Activated CD8-positive, alpha-beta memory T cell treated with anti-CD3 and anti-CD28 coated beads, Interleukin-2, amount 10 ng/mL, durations not matched to agents 7 days and 5 days (primary cell): ENCODE results near the gene EIPR1. TPM values are rescaled to one million over a fixed set of nuclear protein-coding genes. Genes with fewer than 3 reads are reported as not detected.

Experiments used
- ATAC-seq: fragments of 150-1000 bp; cut with Tn5 transposase; one replicate; pipeline ENCODE4 v1.10.0; 2021; ENCODE audit warnings: moderate library complexity
- CTCF ChIA-PET: fragments of 350-600 bp; sonication (Branson Sonifier 250); formaldehyde crosslinking; loops from one replicate; lab custom pipeline; 2021; ENCODE audit warnings: antibody characterized with exemption; lab: Charles Lee
- DNase-seq: peaks from one replicate; pipeline ENCODE4 v3.0.0-alpha.2; 2020
- H3K27ac Mint-ChIP-seq: one replicate; pipeline ENCODE4 v1.8.0; 2021; ENCODE audit warnings: mild to moderate bottlenecking, mixed read lengths
- H3K27me3 Mint-ChIP-seq: one replicate; pipeline ENCODE4 v1.8.0; 2021; ENCODE audit warnings: mixed read lengths
- H3K36me3 Mint-ChIP-seq: one replicate; pipeline ENCODE4 v1.8.0; 2021; ENCODE audit warnings: mild to moderate bottlenecking, mixed read lengths
- H3K4me1 Mint-ChIP-seq: one replicate; pipeline ENCODE4 v1.8.0; 2021; ENCODE audit warnings: mixed read lengths
- H3K4me3 Mint-ChIP-seq: one replicate; pipeline ENCODE4 v1.8.0; 2021; ENCODE audit warnings: mild to moderate bottlenecking, moderate library complexity, mixed read lengths
- H3K9me3 Mint-ChIP-seq: one replicate; pipeline ENCODE4 v1.8.0; 2022; ENCODE audit warnings: low read depth, mixed read lengths
- total RNA-seq, 2 experiments: library from RNA; stranded (reverse); gene quantifications; one replicate each; pipeline ENCODE4 v1.2.3, GENCODE V29; 2021

Gene EIPR1
- total RNA-seq, 2 experiments from 2014 or later, result 40.7 to 44.7 TPM

GRCh38 chr2:3223080-3223923 lies 154.3 kb downstream of the EIPR1 start:
- peaks cover 13% of the 10 kb centered on the region for H3K9me3 Mint-ChIP-seq
- no peaks in the 10 kb centered on the region for H3K27me3 Mint-ChIP-seq
- CTCF ChIA-PET, result interaction anchor here (0.7 to 1.0 kb wide), 2 partner anchors 17 to 427 kb away, joined by 3 read pairs; no protein-coding TSS in a partner anchor
- ATAC-seq (peak; percentile 82), DNase-seq (peak; percentile 87)
- H3K27ac Mint-ChIP-seq, result peak overlapping the region; percentile 94
- peaks cover 31% of the 10 kb centered on the region for H3K4me1 Mint-ChIP-seq
- peaks cover 24% of the 10 kb centered on the region for H3K36me3 Mint-ChIP-seq
- H3K4me3 Mint-ChIP-seq, result peak overlapping the region; percentile 15

GRCh38 chr2:3222636-3223035 lies 155.0 kb downstream of the EIPR1 start:
- CTCF ChIA-PET, result interaction anchor here (0.7 to 1.0 kb wide), 2 partner anchors 16 to 428 kb away, joined by 3 read pairs; no protein-coding TSS in a partner anchor
- peaks cover 13% of the 10 kb centered on the region for H3K9me3 Mint-ChIP-seq
- H3K27ac Mint-ChIP-seq, result peak overlapping the region; percentile 94
- H3K4me1 Mint-ChIP-seq, result peaks cover 33% of the 10 kb centered on the region
- no peaks in the 10 kb centered on the region for H3K27me3 Mint-ChIP-seq
- ATAC-seq, result peak; percentile 82
- H3K4me3 Mint-ChIP-seq, result no peak overlapping the region
- H3K36me3 Mint-ChIP-seq, result peaks cover 22% of the 10 kb centered on the region
- peak; percentile 73 for DNase-seq

- H3K9me3 Mint-ChIP-seq, result peaks cover 6% of the 10 kb centered on the region
- H3K27me3 Mint-ChIP-seq, result no peaks in the 10 kb centered on the region
- H3K27ac Mint-ChIP-seq, result no peak overlapping the region
- no peak for DNase-seq
- H3K4me1 Mint-ChIP-seq, result peaks cover 43% of the 10 kb centered on the region
- H3K4me3 Mint-ChIP-seq, result no peak overlapping the region
- CTCF ChIA-PET, result no interaction called here
- H3K36me3 Mint-ChIP-seq, result peaks cover 18% of the 10 kb centered on the region
- no peak for ATAC-seq
These were observed 158.1 kb downstream of the EIPR1 start for GRCh38 chr2:3219536-3219935.

- CTCF ChIA-PET, result no interaction called here
- Mint-ChIP-seq H3K27ac (no peak overlapping the region), H3K4me1 (peaks cover 27% of the 10 kb centered on the region), H3K9me3 (peaks cover 6% of the 10 kb centered on the region), H3K4me3 (no peak overlapping the region), H3K36me3 (peaks cover 25% of the 10 kb centered on the region), H3K27me3 (no peaks in the 10 kb centered on the region)
- DNase-seq (no peak), ATAC-seq (no peak)
These were observed 160.0 kb downstream of the EIPR1 start for GRCh38 chr2:3217646-3218045.

GRCh38 chr2:3216841-3217495 lies 160.7 kb downstream of the EIPR1 start:
- Mint-ChIP-seq H3K4me1 (peaks cover 20% of the 10 kb centered on the region), H3K9me3 (peaks cover 6% of the 10 kb centered on the region), H3K27me3 (no peaks in the 10 kb centered on the region), H3K36me3 (peaks cover 25% of the 10 kb centered on the region), H3K4me3 (no peak overlapping the region), H3K27ac (no peak overlapping the region)
- ATAC-seq (no peak), DNase-seq (no peak)
- CTCF ChIA-PET, result no interaction called here

- H3K9me3 Mint-ChIP-seq, result no peaks in the 10 kb centered on the region
- ATAC-seq (no peak), DNase-seq (no peak)
- H3K4me1 Mint-ChIP-seq, result peaks cover 16% of the 10 kb centered on the region
- CTCF ChIA-PET, result no interaction called here
- H3K4me3 Mint-ChIP-seq, result no peak overlapping the region
- H3K27me3 Mint-ChIP-seq, result no peaks in the 10 kb centered on the region
- peaks cover 18% of the 10 kb centered on the region for H3K36me3 Mint-ChIP-seq
- no peak overlapping the region for H3K27ac Mint-ChIP-seq
These were observed 162.7 kb downstream of the EIPR1 start for GRCh38 chr2:3214806-3215404.

- CTCF ChIA-PET, result no interaction called here
- no peak for DNase-seq
- Mint-ChIP-seq H3K27me3 (no peaks in the 10 kb centered on the region), H3K36me3 (peaks cover 16% of the 10 kb centered on the region), H3K27ac (no peak overlapping the region), H3K9me3 (no peaks in the 10 kb centered on the region), H3K4me1 (peaks cover 16% of the 10 kb centered on the region), H3K4me3 (no peak overlapping the region)
- no peak for ATAC-seq
These were observed 163.6 kb downstream of the EIPR1 start for GRCh38 chr2:3214065-3214464.

GRCh38 chr2:3212984-3213383 lies 164.6 kb downstream of the EIPR1 start:
- H3K27ac Mint-ChIP-seq, result no peak overlapping the region
- H3K27me3 Mint-ChIP-seq, result no peaks in the 10 kb centered on the region
- ATAC-seq, result no peak
- H3K36me3 Mint-ChIP-seq, result peaks cover 16% of the 10 kb centered on the region
- H3K4me1 Mint-ChIP-seq, result peaks cover 16% of the 10 kb centered on the region
- CTCF ChIA-PET, result no interaction called here
- H3K4me3 Mint-ChIP-seq, result no peak overlapping the region
- no peaks in the 10 kb centered on the region for H3K9me3 Mint-ChIP-seq
- DNase-seq, result no peak

GRCh38 chr2:3212061-3212362 lies 165.6 kb downstream of the EIPR1 start:
- DNase-seq (no peak), ATAC-seq (no peak)
- Mint-ChIP-seq H3K9me3 (no peaks in the 10 kb centered on the region), H3K27ac (no peak overlapping the region), H3K36me3 (peaks cover 16% of the 10 kb centered on the region), H3K27me3 (no peaks in the 10 kb centered on the region), H3K4me1 (peaks cover 11% of the 10 kb centered on the region), H3K4me3 (no peak overlapping the region)
- CTCF ChIA-PET, result no interaction called here

- DNase-seq, result no peak
- H3K36me3 Mint-ChIP-seq, result peaks cover 15% of the 10 kb centered on the region
- no peaks in the 10 kb centered on the region for H3K9me3 Mint-ChIP-seq
- ATAC-seq, result no peak
- H3K27ac Mint-ChIP-seq, result no peak overlapping the region
- H3K4me1 Mint-ChIP-seq, result peaks cover 9% of the 10 kb centered on the region
- H3K27me3 Mint-ChIP-seq, result no peaks in the 10 kb centered on the region
- H3K4me3 Mint-ChIP-seq, result no peak overlapping the region
- CTCF ChIA-PET, result no interaction called here
These were observed 166.2 kb downstream of the EIPR1 start for GRCh38 chr2:3211256-3212060.

GRCh38 chr2:3210257-3210656 lies 167.4 kb downstream of the EIPR1 start:
- Mint-ChIP-seq H3K36me3 (peaks cover 9% of the 10 kb centered on the region), H3K4me1 (peaks cover 9% of the 10 kb centered on the region), H3K27me3 (no peaks in the 10 kb centered on the region), H3K4me3 (no peak overlapping the region), H3K27ac (no peak overlapping the region), H3K9me3 (no peaks in the 10 kb centered on the region)
- CTCF ChIA-PET, result no interaction called here
- no peak for DNase-seq
- ATAC-seq, result no peak

- Mint-ChIP-seq H3K36me3 (peaks cover 7% of the 10 kb centered on the region), H3K27me3 (no peaks in the 10 kb centered on the region), H3K27ac (no peak overlapping the region), H3K4me3 (no peak overlapping the region), H3K4me1 (peaks cover 3% of the 10 kb centered on the region), H3K9me3 (no peaks in the 10 kb centered on the region)
- DNase-seq (no peak), ATAC-seq (no peak)
- CTCF ChIA-PET, result no interaction called here
These were observed 168.4 kb downstream of the EIPR1 start for GRCh38 chr2:3209258-3209657.

GRCh38 chr2:3208591-3208990 lies 169.0 kb downstream of the EIPR1 start:
- ATAC-seq (no peak), DNase-seq (no peak)
- Mint-ChIP-seq H3K27me3 (no peaks in the 10 kb centered on the region), H3K4me3 (no peak overlapping the region), H3K9me3 (no peaks in the 10 kb centered on the region), H3K4me1 (no peaks in the 10 kb centered on the region), H3K27ac (no peak overlapping the region), H3K36me3 (peaks cover 3% of the 10 kb centered on the region)
- CTCF ChIA-PET, result no interaction called here
